ENCODE data around the gene ADCY7. TPM values are rescaled to one million over a fixed set of nuclear protein-coding genes. Genes with fewer than 3 reads are reported as not detected.
A peak's percentile ranks its signal among the peaks of the same experiment; 100 is the strongest.

The ADCY7 gene
- total RNA-seq, 1 donor from 2014 or later, result 30.3 TPM

- DNase-seq (ENCODE audit: low read depth) (no peak), FAIRE-seq (no peak)
- H2AFZ ChIP-seq (ENCODE audit: low read depth, low read length), result no peak overlapping the region
- no peaks in the 10 kb centered on the region for H3K27me3 Mint-ChIP-seq (ENCODE audit: low read depth, unreplicated experiment)
- H3K9me3 Mint-ChIP-seq (ENCODE audit: unreplicated experiment), result no peaks in the 10 kb centered on the region
- no peak overlapping the region for H3K27ac ChIP-seq (ENCODE audit: low read depth, low read length)
- no peaks in the 10 kb centered on the region for H3K4me1 Mint-ChIP-seq (ENCODE audit: low read depth, unreplicated experiment)
- no peak for TF ChIP-seq CTCF (IDR thresholded peaks at IDR 0.05; ENCODE audit: insufficient read depth, low read depth, low read length)
- TF ChIP-seq EZH2 (IDR thresholded peaks at IDR 0.05; ENCODE audit: insufficient read depth, low read length), result no peak
- H3K4me1 ChIP-seq (ENCODE audit: insufficient read depth, low read length), result no peaks in the 10 kb centered on the region
- no peak overlapping the region for H3K27ac Mint-ChIP-seq (ENCODE audit: unreplicated experiment)
- H4K20me1 ChIP-seq (ENCODE audit: insufficient read depth, low read length), result peaks cover 21% of the 10 kb centered on the region
- H3K9ac ChIP-seq (ENCODE audit: low read length), result no peak overlapping the region
- H3K9me3 ChIP-seq (ENCODE audit: insufficient read depth, low read depth, low read length), result no peaks in the 10 kb centered on the region
- H3K27me3 ChIP-seq (ENCODE audit: insufficient read depth, low read length), result no peaks in the 10 kb centered on the region
- H3K36me3 Mint-ChIP-seq (ENCODE audit: low read depth, unreplicated experiment), result peaks cover 3% of the 10 kb centered on the region
- H3K4me3 Mint-ChIP-seq (ENCODE audit: unreplicated experiment), result no peak overlapping the region
- H3K4me3 ChIP-seq (ENCODE audit: insufficient read depth, low read depth, low read length), result no peak overlapping the region
- no peak overlapping the region for H3K4me2 ChIP-seq (ENCODE audit: low read length)
- peaks cover 25% of the 10 kb centered on the region for H3K36me3 ChIP-seq (ENCODE audit: insufficient read depth, low read length)
- peaks cover 28% of the 10 kb centered on the region for H3K79me2 ChIP-seq (ENCODE audit: insufficient read depth, low read length)
Measured at GRCh38 chr16:50354082-50354481, 87.7 kb downstream of the ADCY7 start.

GRCh38 chr16:50354629-50355456, 88.5 kb downstream of the ADCY7 start:
- Histone ChIP-seq H3K27me3 (ENCODE audit: insufficient read depth, low read length) (no peaks in the 10 kb centered on the region), H3K9ac (ENCODE audit: low read length) (no peak overlapping the region), H4K20me1 (ENCODE audit: insufficient read depth, low read length) (peaks cover 26% of the 10 kb centered on the region), H3K9me3 (ENCODE audit: insufficient read depth, low read depth, low read length) (no peaks in the 10 kb centered on the region), H3K27ac (ENCODE audit: low read depth, low read length) (no peak overlapping the region), H3K4me3 (ENCODE audit: insufficient read depth, low read depth, low read length) (no peak overlapping the region), H2AFZ (ENCODE audit: low read depth, low read length) (no peak overlapping the region), H3K4me1 (ENCODE audit: insufficient read depth, low read length) (no peaks in the 10 kb centered on the region), H3K36me3 (ENCODE audit: insufficient read depth, low read length) (peaks cover 19% of the 10 kb centered on the region), H3K79me2 (ENCODE audit: insufficient read depth, low read length) (peaks cover 36% of the 10 kb centered on the region), H3K4me2 (ENCODE audit: low read length) (no peak overlapping the region)
- Mint-ChIP-seq H3K27me3 (ENCODE audit: low read depth, unreplicated experiment) (no peaks in the 10 kb centered on the region), H3K27ac (ENCODE audit: unreplicated experiment) (no peak overlapping the region), H3K9me3 (ENCODE audit: unreplicated experiment) (no peaks in the 10 kb centered on the region), H3K4me1 (ENCODE audit: low read depth, unreplicated experiment) (peaks cover 5% of the 10 kb centered on the region), H3K36me3 (ENCODE audit: low read depth, unreplicated experiment) (no peaks in the 10 kb centered on the region), H3K4me3 (ENCODE audit: unreplicated experiment) (no peak overlapping the region)
- DNase-seq (ENCODE audit: low read depth) (no peak), FAIRE-seq (no peak)
- TF ChIP-seq EZH2 (IDR thresholded peaks at IDR 0.05; ENCODE audit: insufficient read depth, low read length) (no peak), CTCF (IDR thresholded peaks at IDR 0.05; ENCODE audit: insufficient read depth, low read depth, low read length) (peak; percentile 50)

- TF ChIP-seq EZH2 (IDR thresholded peaks at IDR 0.05; ENCODE audit: insufficient read depth, low read length) (no peak), CTCF (IDR thresholded peaks at IDR 0.05; ENCODE audit: insufficient read depth, low read depth, low read length) (no peak)
- no peak overlapping the region for H2AFZ ChIP-seq (ENCODE audit: low read depth, low read length)
- Mint-ChIP-seq H3K27me3 (ENCODE audit: low read depth, unreplicated experiment) (no peaks in the 10 kb centered on the region), H3K4me3 (ENCODE audit: unreplicated experiment) (no peak overlapping the region), H3K36me3 (ENCODE audit: low read depth, unreplicated experiment) (peaks cover 2% of the 10 kb centered on the region), H3K9me3 (ENCODE audit: unreplicated experiment) (no peaks in the 10 kb centered on the region), H3K27ac (ENCODE audit: unreplicated experiment) (no peak overlapping the region), H3K4me1 (ENCODE audit: low read depth, unreplicated experiment) (peaks cover 11% of the 10 kb centered on the region)
- H4K20me1 ChIP-seq (ENCODE audit: insufficient read depth, low read length), result peaks cover 58% of the 10 kb centered on the region
- FAIRE-seq (no peak), DNase-seq (ENCODE audit: low read depth) (no peak)
- H3K79me2 ChIP-seq (ENCODE audit: insufficient read depth, low read length), result peaks cover 79% of the 10 kb centered on the region
- no peak overlapping the region for H3K9ac ChIP-seq (ENCODE audit: low read length)
- H3K4me3 ChIP-seq (ENCODE audit: insufficient read depth, low read depth, low read length), result no peak overlapping the region
- H3K4me1 ChIP-seq (ENCODE audit: insufficient read depth, low read length), result no peaks in the 10 kb centered on the region
- H3K27me3 ChIP-seq (ENCODE audit: insufficient read depth, low read length), result no peaks in the 10 kb centered on the region
- no peak overlapping the region for H3K27ac ChIP-seq (ENCODE audit: low read depth, low read length)
- no peak overlapping the region for H3K4me2 ChIP-seq (ENCODE audit: low read length)
- no peaks in the 10 kb centered on the region for H3K9me3 ChIP-seq (ENCODE audit: insufficient read depth, low read depth, low read length)
- peaks cover 29% of the 10 kb centered on the region for H3K36me3 ChIP-seq (ENCODE audit: insufficient read depth, low read length)
Measured at GRCh38 chr16:50359626-50360025, 93.3 kb downstream of the ADCY7 start.
